Right kidney (tissue), 1 donor: ENCODE measurements around the gene KIF1A.

Source experiments
- DNase-seq: peaks from one replicate; pipeline ENCODE4 v3.0.0-alpha.2; 2016

KIF1A gene

GRCh38 chr2:240803191-240803590 is 16.8 kb downstream of the KIF1A start:
- DNase-seq, result no peak

GRCh38 chr2:240799033-240799820 is 20.8 kb downstream of the KIF1A start:
- DNase-seq, result no peak

DNA sequence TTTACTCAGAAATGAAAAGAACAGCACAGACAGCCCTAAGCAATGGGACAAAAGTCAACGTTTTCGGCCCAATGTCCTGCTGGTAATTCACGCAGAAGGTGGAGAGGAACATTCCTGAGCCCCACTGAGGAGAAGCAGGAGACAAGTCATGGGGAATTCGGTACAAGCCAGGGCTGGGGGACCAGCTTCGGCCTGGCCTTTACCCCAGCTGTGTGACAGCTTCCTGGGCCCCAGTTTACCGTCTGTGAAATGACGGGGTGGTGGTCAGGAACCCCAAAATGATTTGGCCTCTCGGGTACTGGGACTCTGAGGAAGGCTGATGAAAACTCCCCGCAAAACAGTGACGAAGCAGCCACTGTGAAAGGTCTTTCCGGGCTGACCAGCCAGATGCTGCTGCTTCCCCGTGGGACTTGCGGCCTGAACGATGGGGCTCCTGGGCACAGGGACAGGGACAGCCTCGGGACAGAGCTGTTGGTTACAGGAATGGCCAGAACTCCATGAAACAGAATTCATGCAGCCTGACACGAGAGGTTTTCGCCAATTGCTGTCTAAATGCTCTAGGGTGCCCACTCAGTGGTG is 21.6 kb downstream of the KIF1A start:
- no peak for DNase-seq

GRCh38 chr2:240797914-240798313 is 22.1 kb downstream of the KIF1A start:
- no peak for DNase-seq

DNA sequence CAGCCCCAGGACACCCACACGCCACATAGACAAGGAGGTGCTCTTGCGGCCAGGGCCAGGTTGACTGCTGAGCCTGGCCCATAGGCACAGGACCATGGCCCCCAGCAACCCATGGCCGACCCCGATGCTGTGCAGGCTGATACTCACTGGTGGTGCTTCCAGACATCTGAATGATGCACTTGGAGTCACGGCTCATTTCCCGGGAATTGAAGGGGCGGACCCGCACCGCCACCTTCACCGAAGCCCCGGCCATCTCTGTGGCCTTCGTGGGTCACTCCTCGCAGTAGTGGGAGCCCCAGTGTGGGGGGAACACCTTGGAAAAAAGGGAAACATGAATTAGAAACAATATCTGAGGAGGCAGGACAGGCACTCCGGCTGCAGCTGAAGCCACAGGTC is 22.5 kb downstream of the KIF1A start:
- peak; percentile 30 for DNase-seq

DNA sequence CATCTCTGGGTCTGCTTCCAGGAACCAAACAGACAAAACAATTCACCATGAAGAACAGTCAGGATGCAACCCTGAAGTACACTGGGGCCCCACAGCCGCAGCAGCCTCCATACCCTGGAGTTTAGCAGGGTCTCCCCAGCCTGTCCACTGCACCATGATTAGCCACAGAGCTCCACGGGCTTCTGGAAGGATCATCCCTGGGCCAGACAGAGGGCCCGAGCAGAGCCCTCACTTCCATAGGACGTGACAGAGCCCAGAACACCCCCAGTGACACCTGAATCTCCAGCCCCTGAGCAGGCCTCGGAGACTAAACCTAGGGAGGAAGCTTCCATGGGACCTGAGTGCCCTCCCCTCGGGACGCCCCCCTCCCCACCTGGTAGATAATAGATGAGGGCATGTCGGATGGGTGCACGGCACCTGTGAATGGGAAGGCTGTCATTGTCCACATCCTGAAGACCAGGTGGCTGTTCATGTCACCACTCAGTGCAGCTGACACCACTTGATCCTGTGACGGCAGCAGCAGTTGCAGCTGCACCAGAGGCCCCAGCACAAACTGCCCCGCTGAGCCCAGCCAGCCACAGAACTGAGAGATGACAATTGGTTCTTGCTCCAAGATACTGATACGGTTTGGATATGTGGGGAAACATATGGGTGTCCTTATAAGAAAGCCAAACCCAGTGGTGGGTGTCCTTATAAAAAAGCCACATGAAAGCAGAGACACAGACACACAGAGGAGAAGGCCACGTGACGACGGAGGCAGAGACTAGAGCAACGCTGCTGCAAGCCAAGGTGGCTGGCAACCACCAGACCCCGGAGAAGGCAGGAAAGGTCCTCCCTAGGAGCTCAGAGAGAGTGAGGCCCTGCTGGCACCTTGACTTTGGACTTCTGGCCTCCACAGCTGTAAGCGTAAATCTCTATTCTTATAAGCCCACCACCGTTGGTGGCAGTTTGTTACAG is 23.2 kb downstream of the KIF1A start:
- DNase-seq, result no peak

DNA sequence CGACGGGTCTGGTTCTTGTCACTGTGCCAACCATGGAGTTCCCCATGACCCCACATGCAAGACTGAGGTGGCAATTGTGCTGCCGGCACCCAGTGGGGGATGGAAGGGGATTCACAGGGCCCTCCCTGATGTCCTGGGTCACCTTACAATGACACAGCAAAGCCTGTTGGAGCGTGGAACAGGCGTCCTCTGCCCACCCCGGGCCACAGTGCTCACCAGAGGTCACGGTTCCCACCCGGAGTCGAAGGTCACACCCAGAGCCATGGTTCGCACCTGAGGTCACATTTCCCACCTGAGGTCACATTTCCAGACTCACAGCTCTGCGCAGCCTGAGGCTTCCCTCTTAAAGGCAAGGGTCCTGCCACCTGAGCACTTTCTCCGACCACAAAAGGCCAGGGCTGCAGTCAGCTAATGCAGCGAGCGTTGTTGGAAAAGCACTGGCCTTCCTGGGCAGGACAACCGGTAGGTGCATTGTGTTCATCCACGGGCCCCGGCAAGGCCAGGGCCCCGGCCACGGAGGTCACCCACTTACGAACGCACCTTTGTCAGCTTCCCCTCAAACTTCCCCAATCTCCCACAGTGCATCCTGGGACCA is 24.0 kb downstream of the KIF1A start:
- DNase-seq, result no peak

GRCh38 chr2:240795454-240795853 is 24.6 kb downstream of the KIF1A start:
- no peak for DNase-seq

- DNase-seq, result no peak
Measured at GRCh38 chr2:240794178-240794721, 25.8 kb downstream of the KIF1A start.

DNA sequence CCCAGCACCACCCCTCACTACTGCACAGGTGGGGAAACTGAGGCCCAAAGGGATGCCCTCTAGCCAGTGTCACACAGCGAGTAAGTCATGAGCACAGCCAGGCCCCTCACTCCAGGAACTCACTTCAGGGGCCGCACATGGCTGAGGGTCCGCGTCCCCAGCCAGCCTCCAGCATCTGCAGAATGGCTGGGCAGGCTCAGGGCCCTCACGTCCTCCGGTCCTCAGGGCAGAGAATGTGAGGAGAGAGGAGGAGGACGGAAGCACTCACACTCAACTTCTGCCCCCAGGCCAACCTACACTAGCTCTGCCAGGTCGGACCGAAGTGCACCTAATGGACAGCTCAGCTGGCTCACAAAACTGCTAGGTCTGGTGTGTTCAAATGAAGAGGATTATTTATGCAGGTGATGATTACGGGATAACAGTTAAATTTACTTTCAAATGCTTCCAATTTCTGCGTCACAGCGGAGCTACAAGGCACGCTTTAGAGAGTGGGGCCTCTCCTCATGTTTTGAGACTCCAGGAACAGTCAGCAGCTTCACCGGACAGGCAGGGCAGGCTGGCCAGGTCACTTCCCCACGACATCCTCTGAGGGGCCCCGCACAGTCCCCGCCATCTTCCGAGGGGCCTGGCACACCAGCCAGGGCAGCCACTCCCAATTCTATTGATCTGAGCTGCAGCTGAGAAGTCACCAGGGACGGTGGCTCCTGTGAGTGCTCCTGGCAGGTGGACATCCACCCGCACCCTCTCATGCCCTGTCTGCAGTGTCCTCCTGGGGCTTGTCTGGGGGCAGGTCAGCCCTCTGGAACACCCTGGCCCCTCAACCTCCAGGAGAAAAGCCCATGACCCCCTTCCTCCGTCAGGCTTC is 26.5 kb downstream of the KIF1A start:
- no peak for DNase-seq

- DNase-seq, result peak; percentile 61
Measured at GRCh38 chr2:240792629-240793312, 27.2 kb downstream of the KIF1A start.

GRCh38 chr2:240791821-240792628 is 28.0 kb downstream of the KIF1A start:
- peak; percentile 43 for DNase-seq

DNA sequence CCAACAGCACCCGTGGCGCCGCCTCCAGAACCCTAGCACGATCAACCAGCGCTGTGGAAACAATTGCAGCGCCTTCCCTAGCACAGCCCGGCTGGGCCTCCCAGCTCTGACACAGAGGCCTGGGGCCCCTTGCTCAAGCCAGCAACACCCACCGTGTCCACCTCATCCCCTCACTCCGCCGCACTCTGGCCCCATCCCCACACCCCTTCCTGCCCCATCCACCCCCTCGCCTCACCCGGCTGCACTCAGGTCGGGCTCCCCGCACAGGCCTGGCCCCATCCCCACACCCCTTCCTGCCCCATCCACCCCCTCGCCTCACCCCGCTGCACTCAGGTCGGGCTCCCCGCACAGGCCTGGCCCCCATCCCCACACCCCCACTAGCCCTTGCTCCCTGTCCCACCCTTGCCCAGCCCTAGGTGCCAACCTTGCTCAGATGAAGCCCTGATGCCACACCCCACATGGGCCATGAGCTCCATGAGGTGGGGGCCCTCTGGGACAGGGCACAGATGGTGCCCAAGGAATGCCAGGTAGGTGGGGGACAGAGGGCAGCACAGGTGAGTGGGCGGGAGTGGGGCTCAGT is 28.7 kb downstream of the KIF1A start:
- DNase-seq, result no peak

GRCh38 chr2:240790370-240791220 is 29.4 kb downstream of the KIF1A start:
- no peak for DNase-seq

DNA sequence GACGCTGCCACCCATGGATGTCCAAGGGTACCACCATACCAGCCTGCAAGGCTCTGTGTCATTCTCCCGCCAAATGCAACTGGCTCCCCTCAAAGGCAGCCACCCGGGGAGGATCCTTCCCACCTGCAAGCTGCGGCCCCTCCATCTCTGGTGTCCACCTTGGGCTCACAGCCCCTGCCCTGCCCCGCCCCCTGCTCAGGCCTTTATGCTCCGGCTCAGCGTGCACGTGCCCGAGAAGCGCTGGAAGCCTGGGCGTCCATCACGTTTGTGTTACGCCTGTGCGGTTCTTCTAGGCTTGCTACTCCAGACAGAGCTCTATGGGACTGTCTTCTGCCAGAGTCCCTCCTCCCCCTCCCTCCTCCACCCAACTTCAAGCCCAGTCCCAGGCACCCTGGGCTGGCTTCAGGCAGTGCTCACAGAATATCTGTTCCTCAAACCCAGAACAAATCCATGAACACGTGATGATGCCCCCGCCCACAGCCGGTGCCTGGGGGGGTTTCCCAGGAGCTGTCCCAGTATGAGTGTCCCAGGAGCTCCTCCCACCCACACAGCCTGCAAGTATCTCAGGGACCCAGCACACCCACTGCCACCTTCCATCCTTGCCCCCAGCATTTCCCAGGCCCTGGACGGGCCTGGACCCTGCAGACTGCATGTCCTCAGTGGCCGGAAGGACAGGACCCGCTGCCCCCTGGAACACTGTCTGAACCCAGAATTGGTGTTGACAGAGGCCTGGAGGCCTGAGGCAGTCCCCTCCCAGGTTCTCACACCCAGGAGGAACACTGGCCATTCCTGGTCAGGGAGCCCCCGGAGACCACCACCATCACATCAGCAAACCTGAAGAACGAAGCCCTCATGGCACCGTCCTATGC is 30.3 kb downstream of the KIF1A start:
- DNase-seq, result no peak

DNA sequence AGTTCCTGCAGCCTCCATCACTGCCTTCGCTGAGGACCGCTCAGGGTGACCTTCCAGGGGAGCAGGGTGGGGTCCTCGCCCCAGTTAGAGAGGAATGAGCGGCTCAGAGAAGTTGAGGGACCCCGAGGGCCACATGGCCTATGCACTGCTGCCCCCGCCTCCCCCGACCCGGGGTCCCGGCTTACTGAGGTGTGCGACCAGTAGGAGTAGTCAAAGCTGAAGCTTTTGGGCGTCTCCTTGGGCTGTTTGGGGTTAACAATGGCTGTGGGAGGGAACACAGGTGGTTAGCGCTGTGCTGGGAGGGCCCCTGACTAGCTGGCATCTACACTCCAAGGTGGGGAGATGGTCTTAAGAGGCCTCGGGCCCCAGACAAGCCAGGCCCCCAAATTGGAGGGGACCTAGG is 31.0 kb downstream of the KIF1A start:
- no peak for DNase-seq

- no peak for DNase-seq
Measured at GRCh38 chr2:240788482-240788881, 31.5 kb downstream of the KIF1A start.
